Keratinocyte (primary cell): Measurements from ENCODE around the gene THBS1. TPM values are rescaled to one million over a fixed set of nuclear protein-coding genes. Genes with fewer than 3 reads are reported as not detected.

Experiments
- DNase-seq: peaks from one replicate; pipeline ENCODE4 v3.0.0-alpha.2; 2011; ENCODE audit warnings: low read depth, missing footprints, low spot score
- FAIRE-seq: peaks from 2 replicates; lab custom pipeline; 2011; peaks lifted over from hg19 to GRCh38; lab: Jason Lieb, UNC
- H2AFZ ChIP-seq: 2 replicates; pipeline ENCODE4 v1.6.0; 2012; ENCODE audit warnings: low read length, control low read depth, inconsistent platforms; ENCODE audit not compliant: control insufficient read depth
- H3K27ac ChIP-seq: 2 replicates; pipeline ENCODE4 v1.5.1; 2011; ENCODE audit warnings: low read length; ENCODE audit not compliant: control insufficient read depth, insufficient read depth
- H3K27me3 ChIP-seq: 3 replicates; pipeline ENCODE4 v1.6.0; 2011; ENCODE audit warnings: low read length; ENCODE audit not compliant: control insufficient read depth, insufficient read depth; ENCODE audit errors: extremely low read depth
- H3K36me3 ChIP-seq, 2 experiments: 2 replicates in 1 of 2; 3 replicates in 1 of 2; pipeline ENCODE4 v1.5.1; 2011; ENCODE audit warnings: low read length in 2 of 2, mild to moderate bottlenecking in 1 of 2; ENCODE audit not compliant: control insufficient read depth in 2 of 2, insufficient read depth in 2 of 2; ENCODE audit errors: extremely low read depth in 1 of 2
- H3K4me1 ChIP-seq: 3 replicates; pipeline ENCODE4 v1.5.1; 2011; ENCODE audit warnings: low read length; ENCODE audit not compliant: control insufficient read depth, insufficient read depth; ENCODE audit errors: extremely low read depth
- H3K4me2 ChIP-seq: 3 replicates; pipeline ENCODE4 v1.6.0; 2011; ENCODE audit warnings: low read depth, low read length; ENCODE audit not compliant: control insufficient read depth, insufficient read depth; ENCODE audit errors: extremely low read depth
- H3K4me3 ChIP-seq, 3 experiments: fragments of 200-600 bp in 1 of 3; sonication (generic) in 1 of 3; 2 replicates in 2 of 3; 3 replicates in 1 of 3; pipeline ENCODE4 v1.5.1; 2011 to 2016; ENCODE audit warnings: low read length in 3 of 3, mild to moderate bottlenecking in 3 of 3, control low read depth in 2 of 3, inconsistent platforms in 1 of 3, low read depth in 1 of 3, mixed read lengths in 1 of 3, mixed run types in 1 of 3, moderate library complexity in 1 of 3; ENCODE audit not compliant: control insufficient read depth in 2 of 3, insufficient read depth in 2 of 3; ENCODE audit errors: extremely low read depth in 1 of 3
- H3K79me2 ChIP-seq: 2 replicates; pipeline ENCODE4 v1.6.0; 2012; ENCODE audit warnings: low read length; ENCODE audit not compliant: control insufficient read depth, insufficient read depth
- H3K9ac ChIP-seq: 3 replicates; pipeline ENCODE4 v1.6.0; 2011; ENCODE audit warnings: low read length; ENCODE audit not compliant: control insufficient read depth, insufficient read depth; ENCODE audit errors: extremely low read depth
- H3K9me1 ChIP-seq: 3 replicates; pipeline ENCODE4 v1.6.0; 2011; ENCODE audit warnings: low read length; ENCODE audit not compliant: control insufficient read depth, insufficient read depth; ENCODE audit errors: extremely low read depth
- H3K9me3 ChIP-seq: 2 replicates; pipeline ENCODE4 v1.5.1; 2012; ENCODE audit warnings: low read depth, low read length; ENCODE audit not compliant: control insufficient read depth
- H4K20me1 ChIP-seq: 3 replicates; pipeline ENCODE4 v1.6.0; 2011; ENCODE audit warnings: low read length; ENCODE audit not compliant: control insufficient read depth, insufficient read depth; ENCODE audit errors: extremely low read depth
- EZH2 ChIP-seq: IDR thresholded peaks from one replicate; pipeline ENCODE4 v1.6.1; 2012; ENCODE audit warnings: inconsistent platforms, mild to moderate bottlenecking, low read length, moderate library complexity
- dilution Hi-C: fragments of 300-500 bp; cut with MboI; formaldehyde crosslinking; loops from one replicate; pipeline ENCODE4 v1.7.0; 2020; ENCODE audit warnings: low sequenced_read_pairs; ENCODE audit not compliant: extremely low pct_ligation_motif_present
- polyA plus RNA-seq, 5 experiments: library from polyadenylated mRNA; depleted of rRNA in 3 of 5; stranded (reverse) in 3 of 5; stranded (forward) in 1 of 5; unstranded in 1 of 5; fragments of >200 nt; gene quantifications; 1 replicate in 1 of 5; 2 replicates in 3 of 5; 3 replicates in 1 of 5; pipeline versions ENCODE4 v1.2.1 to v1.2.3, GENCODE V29; 2011 to 2012; ENCODE audit warnings: missing spikeins in 2 of 5, low read depth in 1 of 5, low replicate concordance in 1 of 5
- TF ChIP-seq, protein P1 (sequence below), 3 experiments: IDR thresholded peaks in 1 of 3; conservative IDR thresholded peaks in 1 of 3; optimal IDR thresholded peaks in 1 of 3; 2 replicates in 2 of 3; 3 replicates in 1 of 3; pipeline versions ENCODE3 to v1.5.1; 2011; ENCODE audit warnings: low read length in 3 of 3, mild to moderate bottlenecking in 3 of 3, moderate library complexity in 2 of 3, control low read depth in 1 of 3, inconsistent platforms in 1 of 3; ENCODE audit not compliant: insufficient read depth in 2 of 3; ENCODE audit errors: extremely low read depth in 1 of 3

Gene THBS1
- polyA plus RNA-seq, 1 donor (not counting 4 experiments of a cell fraction or from before 2014, with no cell fraction given), result 789 TPM

DNA sequence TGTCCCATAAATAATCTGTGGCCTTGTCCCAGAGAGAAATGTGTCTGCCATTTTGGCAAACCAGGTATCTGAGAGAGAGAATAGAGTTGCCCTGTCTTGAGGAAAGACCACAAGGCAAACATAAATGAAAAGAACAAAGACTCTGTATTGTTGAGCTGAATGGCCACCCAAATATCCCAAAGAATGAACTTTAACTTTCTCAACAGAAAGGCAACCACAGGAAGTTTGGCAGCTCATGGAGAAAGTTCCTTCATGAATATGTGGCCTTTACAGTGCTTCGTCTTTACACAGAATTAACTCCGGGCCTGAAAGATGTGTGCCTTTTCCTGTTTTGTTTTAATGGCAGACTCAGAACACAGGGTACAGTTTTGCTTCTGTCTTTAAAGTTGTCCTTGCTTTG lies 41.4 kb upstream of the THBS1 start:
- Histone ChIP-seq H2AFZ (no peak overlapping the region), H3K36me3 (no peaks in the 10 kb centered on the region), H3K79me2 (no peaks in the 10 kb centered on the region), H3K9me3 (no peaks in the 10 kb centered on the region), H3K4me1 (no peaks in the 10 kb centered on the region), H3K4me2 (no peak overlapping the region), H3K27me3 (no peaks in the 10 kb centered on the region), H4K20me1 (no peaks in the 10 kb centered on the region), H3K27ac (no peak overlapping the region), H3K4me3 (no peak overlapping the region), H3K9ac (no peak overlapping the region), H3K9me1 (no peaks in the 10 kb centered on the region)
- dilution Hi-C loops, result no loop called here
- TF ChIP-seq EZH2, result no peak
- TF ChIP-seq, protein P1, sequence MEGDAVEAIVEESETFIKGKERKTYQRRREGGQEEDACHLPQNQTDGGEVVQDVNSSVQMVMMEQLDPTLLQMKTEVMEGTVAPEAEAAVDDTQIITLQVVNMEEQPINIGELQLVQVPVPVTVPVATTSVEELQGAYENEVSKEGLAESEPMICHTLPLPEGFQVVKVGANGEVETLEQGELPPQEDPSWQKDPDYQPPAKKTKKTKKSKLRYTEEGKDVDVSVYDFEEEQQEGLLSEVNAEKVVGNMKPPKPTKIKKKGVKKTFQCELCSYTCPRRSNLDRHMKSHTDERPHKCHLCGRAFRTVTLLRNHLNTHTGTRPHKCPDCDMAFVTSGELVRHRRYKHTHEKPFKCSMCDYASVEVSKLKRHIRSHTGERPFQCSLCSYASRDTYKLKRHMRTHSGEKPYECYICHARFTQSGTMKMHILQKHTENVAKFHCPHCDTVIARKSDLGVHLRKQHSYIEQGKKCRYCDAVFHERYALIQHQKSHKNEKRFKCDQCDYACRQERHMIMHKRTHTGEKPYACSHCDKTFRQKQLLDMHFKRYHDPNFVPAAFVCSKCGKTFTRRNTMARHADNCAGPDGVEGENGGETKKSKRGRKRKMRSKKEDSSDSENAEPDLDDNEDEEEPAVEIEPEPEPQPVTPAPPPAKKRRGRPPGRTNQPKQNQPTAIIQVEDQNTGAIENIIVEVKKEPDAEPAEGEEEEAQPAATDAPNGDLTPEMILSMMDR (optimal IDR thresholded peaks at IDR 0.05 in 1 of 3, IDR thresholded peaks at IDR 0.05 in 1 of 3, conservative IDR thresholded peaks at IDR 0.05 in 1 of 3; ENCODE audit: extremely low read depth in 1 of 3, insufficient read depth in 2 of 3, low read length in 3 of 3), result no peak
- DNase-seq (no peak), FAIRE-seq (no peak)

DNA sequence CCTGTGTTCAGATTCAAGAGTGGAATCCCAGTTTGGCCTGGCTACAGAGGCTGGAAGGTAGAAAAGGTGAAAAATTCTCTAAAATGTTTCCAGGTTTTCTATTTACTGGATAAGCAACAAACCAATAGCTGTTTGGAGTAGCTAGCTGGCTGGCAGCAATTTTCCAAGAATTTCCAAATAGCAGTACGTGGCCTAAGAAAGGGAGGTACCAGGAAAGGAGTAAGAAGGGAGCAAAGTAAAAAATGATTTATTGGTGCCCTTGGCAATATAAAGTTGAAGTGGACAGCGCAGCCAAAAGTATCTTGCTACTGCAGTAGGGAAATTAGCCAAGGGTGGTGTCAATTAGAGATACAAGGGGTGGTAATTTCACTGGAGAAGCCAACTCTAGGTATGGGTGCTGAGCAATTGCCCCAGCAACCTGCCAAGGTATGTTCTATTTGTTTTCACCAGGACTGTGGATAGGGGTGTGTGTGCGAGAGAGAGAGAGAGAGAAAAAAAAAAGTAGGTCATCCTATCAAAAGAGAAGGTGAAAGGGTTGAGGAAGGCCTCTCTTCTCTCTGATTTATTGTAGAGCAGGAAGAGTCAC lies 40.8 kb upstream of the THBS1 start:
- Histone ChIP-seq H3K9me1 (no peaks in the 10 kb centered on the region), H3K4me2 (no peak overlapping the region), H4K20me1 (no peaks in the 10 kb centered on the region), H3K9ac (no peak overlapping the region), H3K27me3 (no peaks in the 10 kb centered on the region), H2AFZ (no peak overlapping the region), H3K4me3 (no peak overlapping the region), H3K36me3 (no peaks in the 10 kb centered on the region), H3K79me2 (no peaks in the 10 kb centered on the region), H3K9me3 (peaks cover 2% of the 10 kb centered on the region), H3K27ac (no peak overlapping the region), H3K4me1 (no peaks in the 10 kb centered on the region)
- dilution Hi-C loops, result no loop called here
- DNase-seq (no peak), FAIRE-seq (no peak)
- no peak for TF ChIP-seq EZH2
